ENCODE measurements around the gene SENP8. TPM values are rescaled to one million over a fixed set of nuclear protein-coding genes. Genes with fewer than 3 reads are reported as not detected.

SENP8 gene
- total and polyA plus RNA-seq, 2 of the 8 experiments (the other 6 are each of a cell fraction or from before 2014, with no cell fraction given): 4.1 to 6.0 TPM

DNA sequence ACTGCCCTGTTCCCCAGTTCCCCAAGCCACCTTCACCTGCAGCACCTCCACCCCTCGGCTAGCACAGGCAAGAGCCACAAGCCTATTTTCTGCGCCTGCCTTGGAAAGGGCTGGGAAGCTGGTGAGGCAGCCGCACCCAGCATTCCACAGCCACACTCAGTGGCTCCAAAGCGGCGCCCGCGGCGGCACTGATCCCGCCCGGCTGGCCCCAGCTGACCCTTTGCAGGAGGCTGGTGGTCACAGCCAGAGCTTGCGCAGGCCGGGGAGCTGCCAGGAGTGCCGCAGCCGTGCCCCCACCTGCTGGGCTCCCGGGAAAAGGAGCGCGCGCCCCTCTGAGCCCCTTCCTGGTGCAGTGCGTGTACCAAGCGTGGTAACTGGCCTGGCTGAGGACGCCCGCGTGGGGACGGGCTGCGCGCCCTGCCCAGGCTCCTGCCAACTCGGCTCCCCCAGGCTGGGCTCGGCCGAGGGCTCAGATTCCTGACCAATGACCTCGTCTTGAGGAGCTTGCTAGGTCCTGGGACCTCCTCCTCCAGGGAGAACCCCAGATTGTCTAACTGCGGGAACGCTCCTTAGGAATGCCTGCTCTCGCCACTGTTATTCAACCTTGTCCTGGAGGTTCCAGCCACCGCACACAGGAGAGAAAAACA lies 66.1 kb downstream of the SENP8 start:
- Histone ChIP-seq H3K9ac (replicated peaks in 1 of 4; ENCODE audit: extremely low read depth in 1 of 4, low read depth in 3 of 4, low read length in 3 of 4) (peak overlapping the region in 1 of 4 experiments; percentile 15; a peak in 1 of 7 replicates), H3K79me2 (ENCODE audit: control insufficient read depth in 1 of 2, insufficient read depth in 2 of 2, low read length in 2 of 2) (no peaks in the 10 kb centered on the region), H3K79me1 (ENCODE audit: low read depth, low read length) (no peaks in the 10 kb centered on the region), H3K18ac (ENCODE audit: extremely low read depth, low read length) (peak overlapping the region; percentile 84; the same call in 1 of the 2 replicates), H4K91ac (replicated peaks; ENCODE audit: insufficient read length, low read length) (peak overlapping the region; percentile 25), H3K56ac (replicated peaks; ENCODE audit: insufficient read length, low read depth, low read length) (no peak overlapping the region), H3K4ac (replicated peaks; ENCODE audit: insufficient read length, low read depth, low read length) (no peak overlapping the region), H2AFZ (ENCODE audit: low read length) (peak overlapping the region; percentile 54; the same call in 1 of the 2 replicates), H2BK120ac (replicated peaks; ENCODE audit: low read depth, low read length) (no peak overlapping the region), H3K23me2 (ENCODE audit: low read depth, low read length) (peaks cover 4% of the 10 kb centered on the region; the same call in 1 of the 2 replicates), H4K8ac (ENCODE audit: extremely low read depth, insufficient read depth, low read length) (peak overlapping the region; percentile 87), H3K9me3 (ENCODE audit: insufficient read depth in 2 of 2, low read depth in 1 of 2, low read length in 1 of 2) (no peaks in the 10 kb centered on the region), H3K14ac (ENCODE audit: insufficient read length) (no peak overlapping the region), H3K23ac (ENCODE audit: insufficient read length) (no peak overlapping the region), H3K27me3 (replicated peaks in 1 of 4; ENCODE audit: control insufficient read depth in 3 of 4, extremely low read depth in 1 of 4, insufficient read depth in 3 of 4, low read length in 3 of 4) (peaks cover 0 to 19% (median 5%) of the 10 kb centered on the region in 4 experiments; a peak in 4 of 7 replicates), H2BK5ac (ENCODE audit: low read depth, low read length) (no peak overlapping the region), H3K36me3 (ENCODE audit: control insufficient read depth in 2 of 4, insufficient read depth in 4 of 4, low read length in 3 of 4) (no peaks in the 10 kb centered on the region), H2BK20ac (ENCODE audit: low read length) (no peak overlapping the region), H4K5ac (ENCODE audit: insufficient read length, low read depth, low read length) (no peak overlapping the region), H3K4me2 (ENCODE audit: insufficient read depth in 1 of 2, low read depth in 2 of 2, low read length in 2 of 2) (peak overlapping the region; percentile 79 to 81), H3K4me3 (ENCODE audit: extremely low read depth in 1 of 4, insufficient read depth in 2 of 4, low read depth in 3 of 4, low read length in 4 of 4) (peak overlapping the region; percentile 40 to 69 (median 58)), H3K4me1 (replicated peaks in 1 of 4; ENCODE audit: control insufficient read depth in 3 of 4, insufficient read depth in 4 of 4, low read length in 3 of 4) (peaks cover 0 to 7% (median 3%) of the 10 kb centered on the region in 4 experiments; a peak in 3 of 7 replicates), H2AK5ac (ENCODE audit: low read depth, low read length) (no peak overlapping the region), H3K27ac (ENCODE audit: low read depth, low read length) (no peak overlapping the region), H4K20me1 (replicated peaks in 1 of 2; ENCODE audit: control insufficient read depth in 1 of 2, insufficient read depth in 2 of 2, low read length in 2 of 2) (no peaks in the 10 kb centered on the region), H2BK15ac (ENCODE audit: low read length) (peak overlapping the region; percentile 19; the same call in 1 of the 2 replicates), H2BK12ac (ENCODE audit: low read depth, low read length) (no peak overlapping the region; the same call in 1 of the 2 replicates)
- FAIRE-seq (no peak), DNase-seq (ENCODE audit: low read depth in 1 of 2, low spot score in 2 of 2) (peak in 1 of 2 experiments; percentile 77)
- CTCF ChIA-PET (ENCODE audit: partially characterized antibody): interaction anchor here (0.9 to 1.3 kb wide), 4 partner anchors 9 to 1263 kb away, joined by 3 to 6 read pairs (median 4); no protein-coding TSS in a partner anchor
- POLR2A ChIA-PET (ENCODE audit: partially characterized antibody): interaction anchor here (0.7 to 1.9 kb wide), 3 partner anchors 13 to 45 kb away, joined by 3 to 9 read pairs (median 3); partner anchors contain the start of gene GRAMD2A
- WGBS, 2 experiments (ENCODE audit: extremely low coverage in 1 of 2, insufficient coverage in 1 of 2, insufficient read length in 1 of 2, insufficient replicate concordance in 2 of 2, low coverage in 1 of 2, low lambda C conversion rate in 2 of 2, missing lambda C conversion rate in 1 of 2): 4% methylated on average over 27 of the region's 34 CpGs; no CpG with 5 or more reads in 1 of the 2 experiments
- no peak for TF ChIP-seq SRF (IDR thresholded peaks at IDR 0.05; ENCODE audit: low read depth, low read length)
- TF ChIP-seq JUN (IDR thresholded peaks at IDR 0.05; ENCODE audit: low read depth, low read length): no peak
- TF ChIP-seq CHD2 (IDR thresholded peaks at IDR 0.05; ENCODE audit: low read length): no peak
- peak; percentile 99 for TF ChIP-seq KDM4A (IDR thresholded peaks at IDR 0.05; ENCODE audit: low read depth, low read length, severe bottlenecking)
- peak; percentile 39; the same call in 1 of the 2 replicates for TF ChIP-seq POLR2AphosphoS5 (IDR thresholded peaks at IDR 0.05; ENCODE audit: low read depth, low read length)
- TF ChIP-seq GABPA (IDR thresholded peaks at IDR 0.05; ENCODE audit: borderline replicate concordance, insufficient read depth, low read length): 0 out of 2 replicates have a peak, but pooled peaks have one; percentile 10
- peak; percentile 43 for TF ChIP-seq ASH2L (IDR thresholded peaks at IDR 0.05; ENCODE audit: low read length)
- TF ChIP-seq, protein P1, sequence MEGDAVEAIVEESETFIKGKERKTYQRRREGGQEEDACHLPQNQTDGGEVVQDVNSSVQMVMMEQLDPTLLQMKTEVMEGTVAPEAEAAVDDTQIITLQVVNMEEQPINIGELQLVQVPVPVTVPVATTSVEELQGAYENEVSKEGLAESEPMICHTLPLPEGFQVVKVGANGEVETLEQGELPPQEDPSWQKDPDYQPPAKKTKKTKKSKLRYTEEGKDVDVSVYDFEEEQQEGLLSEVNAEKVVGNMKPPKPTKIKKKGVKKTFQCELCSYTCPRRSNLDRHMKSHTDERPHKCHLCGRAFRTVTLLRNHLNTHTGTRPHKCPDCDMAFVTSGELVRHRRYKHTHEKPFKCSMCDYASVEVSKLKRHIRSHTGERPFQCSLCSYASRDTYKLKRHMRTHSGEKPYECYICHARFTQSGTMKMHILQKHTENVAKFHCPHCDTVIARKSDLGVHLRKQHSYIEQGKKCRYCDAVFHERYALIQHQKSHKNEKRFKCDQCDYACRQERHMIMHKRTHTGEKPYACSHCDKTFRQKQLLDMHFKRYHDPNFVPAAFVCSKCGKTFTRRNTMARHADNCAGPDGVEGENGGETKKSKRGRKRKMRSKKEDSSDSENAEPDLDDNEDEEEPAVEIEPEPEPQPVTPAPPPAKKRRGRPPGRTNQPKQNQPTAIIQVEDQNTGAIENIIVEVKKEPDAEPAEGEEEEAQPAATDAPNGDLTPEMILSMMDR (IDR thresholded peaks at IDR 0.05; ENCODE audit: control extremely low read depth in 1 of 3, insufficient read depth in 1 of 3, low read depth in 1 of 3, low read length in 3 of 3): no peak
- no peak for TF ChIP-seq CBX5 (IDR thresholded peaks at IDR 0.05; ENCODE audit: low read depth, low read length)
